Stimulated activated CD4-positive, alpha-beta T cell treated with anti-CD3 and anti-CD28 coated beads, Interleukin-2, amount 100 ng/mL, for 48 hours (primary cell): ENCODE measurements around the gene DDX42.

Source experiments
- DNase-seq, 2 donors: peaks; one replicate each; pipeline ENCODE4 v3.0.0-alpha.2; 2020

The DDX42 gene, protein sequence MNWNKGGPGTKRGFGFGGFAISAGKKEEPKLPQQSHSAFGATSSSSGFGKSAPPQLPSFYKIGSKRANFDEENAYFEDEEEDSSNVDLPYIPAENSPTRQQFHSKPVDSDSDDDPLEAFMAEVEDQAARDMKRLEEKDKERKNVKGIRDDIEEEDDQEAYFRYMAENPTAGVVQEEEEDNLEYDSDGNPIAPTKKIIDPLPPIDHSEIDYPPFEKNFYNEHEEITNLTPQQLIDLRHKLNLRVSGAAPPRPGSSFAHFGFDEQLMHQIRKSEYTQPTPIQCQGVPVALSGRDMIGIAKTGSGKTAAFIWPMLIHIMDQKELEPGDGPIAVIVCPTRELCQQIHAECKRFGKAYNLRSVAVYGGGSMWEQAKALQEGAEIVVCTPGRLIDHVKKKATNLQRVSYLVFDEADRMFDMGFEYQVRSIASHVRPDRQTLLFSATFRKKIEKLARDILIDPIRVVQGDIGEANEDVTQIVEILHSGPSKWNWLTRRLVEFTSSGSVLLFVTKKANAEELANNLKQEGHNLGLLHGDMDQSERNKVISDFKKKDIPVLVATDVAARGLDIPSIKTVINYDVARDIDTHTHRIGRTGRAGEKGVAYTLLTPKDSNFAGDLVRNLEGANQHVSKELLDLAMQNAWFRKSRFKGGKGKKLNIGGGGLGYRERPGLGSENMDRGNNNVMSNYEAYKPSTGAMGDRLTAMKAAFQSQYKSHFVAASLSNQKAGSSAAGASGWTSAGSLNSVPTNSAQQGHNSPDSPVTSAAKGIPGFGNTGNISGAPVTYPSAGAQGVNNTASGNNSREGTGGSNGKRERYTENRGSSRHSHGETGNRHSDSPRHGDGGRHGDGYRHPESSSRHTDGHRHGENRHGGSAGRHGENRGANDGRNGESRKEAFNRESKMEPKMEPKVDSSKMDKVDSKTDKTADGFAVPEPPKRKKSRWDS

DNA sequence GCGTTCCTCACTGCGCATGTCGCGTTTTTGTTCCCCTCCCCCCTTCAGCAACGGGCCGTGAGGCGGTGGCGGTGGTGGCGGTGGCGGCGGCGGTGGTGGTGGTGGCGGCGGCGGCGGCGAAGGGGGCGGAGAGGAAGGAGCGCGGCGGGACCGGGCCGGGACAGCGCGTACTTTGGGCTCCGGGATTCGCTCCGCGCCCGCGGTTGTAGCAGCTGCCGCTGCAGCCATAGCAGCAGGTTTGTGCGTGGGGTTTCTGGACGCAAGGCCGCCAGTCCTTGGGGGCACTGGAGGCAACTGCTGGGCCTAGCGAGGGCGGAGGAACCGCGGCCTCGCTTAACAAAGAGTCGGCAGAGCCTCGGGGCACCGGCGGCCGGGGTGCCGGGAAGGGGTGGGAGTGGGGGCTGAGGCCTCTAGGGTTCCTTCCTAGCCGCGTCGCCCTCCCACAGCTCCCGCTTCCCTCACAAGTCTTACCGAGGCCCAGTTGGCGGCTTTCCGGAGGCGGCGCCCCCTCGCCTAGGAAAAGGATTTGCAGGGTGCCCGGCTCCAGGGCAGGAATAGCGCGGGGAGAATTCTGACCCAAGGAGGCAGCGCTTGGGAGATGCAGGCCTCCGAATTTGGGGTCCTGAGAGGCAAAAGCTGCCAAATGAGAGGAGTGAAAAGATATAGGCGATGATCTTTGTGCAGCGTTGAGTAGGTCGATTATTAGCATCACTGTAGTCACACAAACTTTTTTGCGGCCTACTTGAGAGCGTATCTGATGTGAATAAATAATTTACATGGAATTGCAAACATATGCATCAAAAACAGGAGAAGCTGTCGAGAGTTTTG is at the start of gene DDX42:
DDX42 (plus strand) TSS at position 30 of the 828 bp plus-strand sequence. CDS start 12,880 bp downstream, outside the sequence.
- DNase-seq, result peak in 1 of 2 donors; percentile 87

GRCh38 chr17:63735691-63736090 is 38.3 kb upstream of the DDX42 start:
- no peak for DNase-seq

DNA sequence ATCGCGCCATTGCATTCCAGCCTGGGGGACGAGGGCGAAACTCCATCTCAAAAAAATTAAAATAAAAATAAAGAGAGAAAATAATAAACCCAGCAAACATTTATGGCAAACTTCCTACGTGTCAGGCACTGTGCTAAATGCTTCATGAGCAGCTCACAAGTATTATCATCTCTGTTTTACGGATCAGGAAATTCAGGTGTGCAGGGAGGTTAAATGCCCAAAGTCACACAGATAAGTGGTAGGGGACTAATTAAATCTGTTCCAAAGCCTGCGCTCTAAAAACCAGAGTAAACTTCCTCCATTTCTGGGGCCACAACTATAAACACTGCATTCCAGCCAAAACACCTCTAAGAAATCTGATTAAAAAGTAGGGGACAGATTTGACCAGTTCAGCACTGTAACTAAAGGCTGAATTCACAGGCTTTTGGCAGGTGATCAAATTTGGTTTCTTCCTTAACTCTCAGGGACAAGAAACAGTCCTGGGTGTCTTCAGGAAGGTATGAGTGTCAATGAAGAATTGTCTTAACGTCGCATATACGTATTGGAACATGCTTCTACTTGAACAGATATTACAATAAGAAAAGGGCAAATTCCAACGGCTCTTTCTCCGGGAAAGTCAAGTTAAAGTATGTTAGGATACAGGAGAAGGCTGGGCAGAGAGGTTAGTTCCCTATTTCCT is 33.4 kb upstream of the DDX42 start:
- DNase-seq, result no peak

DNA sequence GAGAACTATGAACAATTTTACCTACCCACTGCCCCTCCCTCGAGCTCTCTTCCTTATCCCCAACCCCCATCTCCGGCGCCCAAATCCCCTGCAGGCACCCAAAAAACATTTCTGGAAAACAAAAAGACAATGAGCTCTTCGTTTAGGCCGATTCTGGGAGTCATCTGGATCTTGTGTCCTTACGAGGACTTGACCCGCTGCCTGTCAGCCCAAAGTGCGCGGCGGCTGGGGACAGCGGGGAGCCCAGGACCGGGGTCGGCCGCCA is 32.9 kb upstream of the DDX42 start:
- DNase-seq, result peak in 1 of 2 donors; percentile 45

DNA sequence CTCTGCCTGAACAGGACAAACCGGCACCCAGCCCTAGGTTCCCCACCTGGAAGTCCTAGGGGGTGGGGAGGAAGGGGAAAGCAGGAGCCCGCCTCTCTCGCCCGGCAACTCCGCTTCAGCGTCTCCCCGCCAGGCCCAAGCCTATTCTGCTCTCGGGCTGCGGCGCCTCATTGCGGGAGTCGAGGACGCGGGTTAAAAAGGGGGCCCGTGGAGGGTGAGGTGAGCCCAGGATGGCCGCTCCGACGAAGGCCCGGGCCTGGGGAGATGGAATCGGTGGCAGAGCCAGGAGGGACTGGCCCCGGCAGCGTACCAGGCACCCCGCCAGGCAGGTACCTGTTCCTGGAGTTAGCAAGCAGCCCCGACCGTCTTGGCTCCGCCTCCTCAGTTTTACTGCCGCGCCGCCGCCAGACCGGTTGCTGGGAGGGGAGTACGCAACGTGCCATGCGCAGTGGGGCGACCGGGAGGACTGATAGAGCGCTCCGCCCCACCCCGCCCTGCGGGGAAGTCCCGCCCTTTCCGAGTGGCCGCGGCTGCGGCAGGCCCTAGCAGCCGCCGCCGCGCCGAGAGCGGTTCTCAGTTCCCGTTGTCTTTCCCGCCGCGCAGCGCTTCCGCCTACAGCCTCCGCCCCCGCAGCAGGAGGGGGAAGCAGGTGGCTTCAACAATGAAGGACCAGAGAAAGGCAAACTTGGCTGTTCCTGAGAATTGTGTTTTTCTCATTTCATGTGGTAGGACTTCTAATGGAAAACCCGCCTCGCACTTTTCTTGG is 32.4 kb upstream of the DDX42 start, which contains the start of gene STRADA:
STRADA (minus strand) TSS at position 392 of the 766 bp plus-strand sequence. CDS start 13,430 bp downstream, outside the sequence.
- DNase-seq, result peak; percentile 98

- no peak for DNase-seq
Observed at GRCh38 chr17:63751806-63752205, 22.2 kb upstream of the DDX42 start.

GRCh38 chr17:63752707-63753106 is 21.3 kb upstream of the DDX42 start:
- DNase-seq, result no peak

DNA sequence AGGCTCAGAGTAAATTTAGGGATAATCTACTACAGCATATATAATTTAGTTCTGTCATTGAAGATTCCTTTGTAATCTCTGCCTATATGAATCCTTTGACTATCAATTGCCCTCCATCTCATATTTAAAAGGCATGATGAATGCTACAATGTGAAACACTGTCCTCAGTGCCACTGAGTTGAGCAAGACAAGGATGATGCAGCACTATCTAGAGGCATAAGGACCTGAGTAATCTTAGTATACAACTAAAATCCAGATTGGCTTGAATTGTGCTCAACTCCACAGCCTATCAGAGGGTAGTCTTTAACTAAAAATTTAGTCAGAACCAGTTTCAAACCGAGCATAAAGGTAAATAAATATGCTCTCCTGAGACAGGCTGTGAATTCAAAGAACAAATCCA is 20.8 kb upstream of the DDX42 start:
- no peak for DNase-seq

DNA sequence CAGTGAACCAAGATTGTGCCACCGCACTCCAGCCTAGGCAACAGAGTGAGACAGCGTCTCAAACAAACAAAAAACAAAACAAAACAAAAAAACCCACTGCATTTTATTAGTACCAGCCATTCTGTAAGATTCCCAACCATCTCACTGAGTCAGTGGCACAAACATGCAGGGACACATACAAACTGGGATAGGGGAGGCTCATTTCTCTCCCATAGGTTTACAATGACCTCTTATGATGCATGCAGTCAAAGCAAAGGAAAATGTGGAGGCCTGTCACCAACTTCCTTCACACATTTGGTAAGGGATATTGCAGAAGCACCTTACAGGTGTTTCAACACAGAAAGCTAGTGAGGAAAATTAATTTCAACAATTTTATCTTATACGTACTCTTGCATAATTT is 19.9 kb upstream of the DDX42 start:
- no peak for DNase-seq

GRCh38 chr17:63758428-63758827 is 15.5 kb upstream of the DDX42 start:
- DNase-seq, result no peak

GRCh38 chr17:63760771-63761539 is 13.0 kb upstream of the DDX42 start:
- DNase-seq, result no peak

DNA sequence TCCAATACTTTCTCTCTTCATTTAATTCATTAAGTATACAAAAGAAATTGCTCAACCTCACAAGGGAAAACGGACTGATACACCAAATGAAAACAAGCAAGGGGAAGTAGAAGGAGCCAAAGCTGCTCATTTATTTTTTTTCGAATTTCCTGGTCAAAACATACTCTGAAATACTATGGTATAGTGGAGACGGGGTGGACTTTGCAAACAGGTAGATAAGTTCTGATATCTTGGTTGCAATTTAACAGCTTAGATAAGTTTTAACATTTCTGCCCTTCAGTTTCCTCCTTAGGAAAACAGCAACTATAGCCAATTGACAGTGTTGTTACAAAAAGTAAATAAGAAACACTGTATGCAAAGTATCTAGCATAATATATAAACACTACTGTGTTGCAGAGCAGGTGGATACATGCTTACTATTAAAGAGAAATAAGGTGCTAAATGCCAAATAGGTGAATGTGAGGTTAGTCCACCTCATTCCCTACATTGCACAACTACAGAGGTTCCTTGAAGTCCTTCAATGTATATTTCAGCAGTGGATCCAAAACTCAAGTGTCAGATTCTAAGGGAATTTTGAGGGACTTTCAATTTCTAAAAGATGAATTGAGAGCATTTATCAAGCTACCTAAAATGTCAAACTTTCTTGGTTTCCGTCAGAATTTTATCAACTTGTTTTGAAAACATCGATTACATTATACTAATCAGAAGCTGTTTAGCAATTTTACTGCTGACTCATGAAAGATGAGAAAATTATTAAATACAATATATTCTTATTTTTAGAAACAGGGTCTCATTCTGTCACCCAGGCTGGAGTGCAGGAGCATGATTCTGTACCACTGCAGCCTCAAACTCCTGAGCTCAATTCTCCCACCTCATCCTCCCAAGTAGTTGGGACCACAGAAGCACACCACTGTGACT is 11.6 kb upstream of the DDX42 start:
- DNase-seq, result no peak

GRCh38 chr17:63764716-63765115 is 9.3 kb upstream of the DDX42 start:
- DNase-seq, result no peak

- DNase-seq, result no peak
Observed at GRCh38 chr17:63766754-63767153, 7.2 kb upstream of the DDX42 start.

GRCh38 chr17:63768433-63768832 is 5.5 kb upstream of the DDX42 start:
- DNase-seq, result no peak

- no peak for DNase-seq
Observed at GRCh38 chr17:63772801-63773271, 1.1 kb upstream of the DDX42 start.

DNA sequence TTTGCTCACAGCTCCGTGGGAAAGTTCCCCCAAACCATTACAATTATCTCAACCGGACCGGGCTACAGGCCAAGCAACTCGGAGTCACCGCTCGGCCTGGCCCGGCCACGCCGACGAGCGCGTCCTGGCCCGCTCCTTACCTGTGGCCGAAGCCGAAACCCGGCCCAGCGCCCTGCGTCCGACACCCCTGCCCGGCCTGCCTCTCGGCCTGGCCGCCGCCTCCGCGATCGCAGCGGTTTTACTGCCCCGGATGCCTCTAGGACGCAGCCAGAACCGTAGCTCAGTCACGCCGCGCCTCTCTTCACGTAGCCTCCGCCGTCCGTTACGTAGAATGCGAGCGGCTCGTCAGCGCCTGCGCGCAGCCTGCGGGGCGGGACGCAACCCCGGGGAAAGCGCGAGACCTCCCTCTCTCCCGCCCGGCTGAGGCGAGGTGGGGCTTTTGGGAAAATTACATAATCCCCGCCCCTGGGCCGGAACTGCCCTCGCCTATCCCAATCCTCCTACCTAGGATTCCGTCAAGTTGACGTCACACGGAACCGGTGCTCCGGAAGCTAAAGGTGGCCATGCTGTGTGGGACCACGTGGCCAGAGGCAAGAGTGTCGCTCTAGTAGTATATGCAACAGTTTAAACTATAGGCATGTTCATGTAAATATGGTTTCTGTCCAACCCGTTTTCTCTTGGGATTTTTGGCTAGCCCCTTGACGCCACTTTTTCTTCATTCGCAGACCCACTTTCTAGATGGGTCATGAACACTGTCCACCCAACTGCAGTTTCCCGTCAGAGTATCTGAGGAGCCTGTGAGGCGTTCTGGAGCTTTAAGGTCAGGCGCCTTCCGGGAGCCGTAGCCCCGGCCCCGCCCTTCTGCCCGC is 464 bp upstream of the DDX42 start, which contains the start of gene CCDC47:
CCDC47 (minus strand) TSS at position 326 of the 869 bp plus-strand sequence. CDS start 7,422 bp downstream, outside the sequence.
- peak; percentile 93 to 96 for DNase-seq

- DNase-seq, result no peak
Observed at GRCh38 chr17:63774969-63775265, 947 bp downstream of the DDX42 start.
